Upper lobe of left lung (tissue), 4 donors: Measurements from ENCODE around the gene UNC13B.

Experiments used
- POLR2A ChIP-seq, 4 donors: fragments of 450-650 bp; IDR thresholded peaks; one replicate each; pipeline ENCODE4 v1.5.1; 2016 to 2017; ENCODE audit warnings: antibody characterized with exemption in 4 of 4, mild to moderate bottlenecking in 2 of 4
- POLR2AphosphoS5 ChIP-seq, 2 donors: sonication (generic); formaldehyde crosslinking; IDR thresholded peaks; one replicate each; pipeline ENCODE4 v1.5.1; 2017; ENCODE audit warnings: antibody characterized with exemption in 2 of 2

DNA sequence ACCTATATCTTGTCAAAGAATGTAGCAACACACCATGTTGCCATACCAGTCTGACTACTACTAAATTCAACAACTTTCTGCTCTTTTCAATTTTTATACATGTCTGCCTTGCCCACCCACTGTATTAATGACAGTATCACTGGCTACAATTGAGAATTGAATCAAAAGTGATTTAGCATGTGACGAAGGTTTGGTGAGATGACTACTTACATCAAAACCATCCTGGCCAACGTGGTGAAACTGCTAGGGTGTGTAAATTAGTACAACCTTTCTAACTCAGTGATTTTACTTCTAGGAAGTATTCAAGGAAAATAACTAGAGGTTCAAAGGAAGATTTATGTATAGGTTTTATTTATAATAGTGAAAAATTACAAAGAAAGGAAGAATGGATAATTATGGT lies 109.8 kb downstream of the UNC13B start:
- TF ChIP-seq POLR2AphosphoS5 (IDR thresholded peaks at IDR 0.05) (no peak), POLR2A (IDR thresholded peaks at IDR 0.05) (no peak)
